Measurements from ENCODE around the gene KCNMA1.

DNA sequence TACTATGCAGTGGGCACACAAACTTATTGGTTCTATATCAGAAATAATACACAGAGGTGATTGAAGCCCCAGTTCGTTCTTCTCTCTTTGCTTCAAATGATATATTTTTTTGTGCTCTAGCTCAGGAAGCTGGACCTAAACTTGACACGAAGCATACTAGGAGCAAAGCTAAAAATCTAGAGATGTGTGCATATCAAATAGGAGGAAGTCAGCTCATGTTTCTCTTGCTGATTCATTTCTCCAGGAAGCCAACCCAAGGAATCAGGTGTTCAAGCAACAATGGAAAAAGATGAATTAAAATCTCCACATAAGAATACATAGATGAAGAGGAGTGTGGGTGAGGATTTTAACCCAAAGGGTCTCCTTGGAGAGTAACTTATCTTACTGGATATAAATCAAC is 432.5 kb downstream of the KCNMA1 start:
- TF ChIP-seq, protein P1, sequence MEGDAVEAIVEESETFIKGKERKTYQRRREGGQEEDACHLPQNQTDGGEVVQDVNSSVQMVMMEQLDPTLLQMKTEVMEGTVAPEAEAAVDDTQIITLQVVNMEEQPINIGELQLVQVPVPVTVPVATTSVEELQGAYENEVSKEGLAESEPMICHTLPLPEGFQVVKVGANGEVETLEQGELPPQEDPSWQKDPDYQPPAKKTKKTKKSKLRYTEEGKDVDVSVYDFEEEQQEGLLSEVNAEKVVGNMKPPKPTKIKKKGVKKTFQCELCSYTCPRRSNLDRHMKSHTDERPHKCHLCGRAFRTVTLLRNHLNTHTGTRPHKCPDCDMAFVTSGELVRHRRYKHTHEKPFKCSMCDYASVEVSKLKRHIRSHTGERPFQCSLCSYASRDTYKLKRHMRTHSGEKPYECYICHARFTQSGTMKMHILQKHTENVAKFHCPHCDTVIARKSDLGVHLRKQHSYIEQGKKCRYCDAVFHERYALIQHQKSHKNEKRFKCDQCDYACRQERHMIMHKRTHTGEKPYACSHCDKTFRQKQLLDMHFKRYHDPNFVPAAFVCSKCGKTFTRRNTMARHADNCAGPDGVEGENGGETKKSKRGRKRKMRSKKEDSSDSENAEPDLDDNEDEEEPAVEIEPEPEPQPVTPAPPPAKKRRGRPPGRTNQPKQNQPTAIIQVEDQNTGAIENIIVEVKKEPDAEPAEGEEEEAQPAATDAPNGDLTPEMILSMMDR (IDR thresholded peaks at IDR 0.05) = no peak
- no peak for TF ChIP-seq POLR2AphosphoS5 (IDR thresholded peaks at IDR 0.05)
